Endothelial cell of umbilical vein (primary cell): ENCODE results near the gene EPN2. TPM values are rescaled to one million over a fixed set of nuclear protein-coding genes. Genes with fewer than 3 reads are reported as not detected.

Experiments
- BruUV-seq: library from RNA; stranded (reverse); fragments of 400-500 nt; replicated peaks from 2 replicates; lab custom pipeline; 2021; lab: Mats Ljungman, UMichigan
- CTCF ChIA-PET: fragments of 300-600, 350-600 bp; sonication (Branson Sonifier 250); formaldehyde crosslinking; loops from one replicate; lab custom pipeline; 2021; ENCODE audit warnings: antibody characterized with exemption, inconsistent platforms; lab: Charles Lee
- POLR2A ChIA-PET: fragments of 300-600, 350-600 bp; sonication (Branson Sonifier 250); formaldehyde crosslinking; loops from one replicate; lab custom pipeline; 2021; ENCODE audit warnings: antibody characterized with exemption, inconsistent platforms; lab: Charles Lee
- DNase-seq: peaks from one replicate; pipeline ENCODE4 v3.0.0-alpha.2; 2011; ENCODE audit warnings: low read depth, low spot score
- FAIRE-seq: peaks from 2 replicates; lab custom pipeline; 2011; peaks lifted over from hg19 to GRCh38; lab: Jason Lieb, UNC
- H2AFZ ChIP-seq: 2 replicates; pipeline ENCODE4 v1.6.0; 2012; ENCODE audit warnings: low read depth, low read length, control low read depth, inconsistent platforms
- H3K27ac ChIP-seq: 2 replicates; pipeline ENCODE4 v1.5.1; 2011; ENCODE audit warnings: low read depth, mild to moderate bottlenecking, control low read depth, low read length, moderate library complexity; ENCODE audit not compliant: insufficient read depth
- H3K27me3 ChIP-seq, 2 experiments: 2 replicates each; pipeline versions ENCODE4 v1.6.0 to v1.6.1; 2011; ENCODE audit warnings: low read length in 2 of 2, mixed read lengths in 1 of 2; ENCODE audit not compliant: control insufficient read depth in 2 of 2, insufficient read depth in 2 of 2
- H3K36me3 ChIP-seq, 2 experiments: 2 replicates in 1 of 2; 3 replicates in 1 of 2; pipeline ENCODE4 v1.5.1; 2011; ENCODE audit warnings: low read length in 2 of 2, mild to moderate bottlenecking in 1 of 2, moderate library complexity in 1 of 2; ENCODE audit not compliant: control insufficient read depth in 2 of 2, insufficient read depth in 2 of 2; ENCODE audit errors: extremely low read depth in 1 of 2
- H3K4me1 ChIP-seq: 3 replicates; pipeline ENCODE4 v1.5.1; 2011; ENCODE audit warnings: mild to moderate bottlenecking, low read length; ENCODE audit not compliant: control insufficient read depth, insufficient read depth; ENCODE audit errors: extremely low read depth
- H3K4me2 ChIP-seq: 2 replicates; pipeline ENCODE4 v1.6.1; 2011; ENCODE audit warnings: low read length, control low read depth, mixed read lengths; ENCODE audit not compliant: insufficient read depth
- H3K4me3 ChIP-seq, 3 experiments: fragments of 200-600 bp in 1 of 3; sonication (generic), shearing (Covaris generic) in 1 of 3; replicated peaks in 1 of 3; 2 replicates each; pipeline ENCODE4 v1.5.1; 2011 to 2016; ENCODE audit warnings: control low read depth in 3 of 3, low read length in 3 of 3, mild to moderate bottlenecking in 2 of 3, inconsistent platforms in 1 of 3, low read depth in 1 of 3, moderate library complexity in 1 of 3; ENCODE audit not compliant: insufficient read depth in 1 of 3
- H3K79me2 ChIP-seq: 2 replicates; pipeline ENCODE4 v1.6.0; 2012; ENCODE audit warnings: low read length, inconsistent platforms; ENCODE audit not compliant: control insufficient read depth, insufficient read depth
- H3K9ac ChIP-seq: replicated peaks from 2 replicates; pipeline ENCODE3; 2011; ENCODE audit warnings: low read length, control low read depth; ENCODE audit not compliant: insufficient read depth; ENCODE audit errors: extremely low read depth
- H3K9me1 ChIP-seq: replicated peaks from 3 replicates; pipeline ENCODE4 v1.6.0; 2011; ENCODE audit warnings: mild to moderate bottlenecking, low read length; ENCODE audit not compliant: control insufficient read depth, insufficient read depth; ENCODE audit errors: extremely low read depth
- H3K9me3 ChIP-seq: replicated peaks from 2 replicates; pipeline ENCODE4 v1.5.1; 2012; ENCODE audit warnings: low read length, inconsistent platforms; ENCODE audit not compliant: control insufficient read depth, insufficient read depth
- H4K20me1 ChIP-seq: replicated peaks from 2 replicates; pipeline ENCODE3; 2011; ENCODE audit warnings: mild to moderate bottlenecking, low read length; ENCODE audit not compliant: control insufficient read depth, insufficient read depth; ENCODE audit errors: extremely low read depth
- CTCF ChIP-seq, 2 donors: IDR thresholded peaks; 1 replicate in 1 of 2; 2 replicates in 1 of 2; pipeline ENCODE4 v1.5.1; 2011; ENCODE audit warnings: low read length in 2 of 2, mild to moderate bottlenecking in 2 of 2, moderate library complexity in 2 of 2, control low read depth in 1 of 2, inconsistent platforms in 1 of 2, low read depth in 1 of 2; ENCODE audit not compliant: insufficient read depth in 1 of 2; ENCODE audit errors: extremely low read depth in 1 of 2
- EZH2 ChIP-seq: IDR thresholded peaks from 2 replicates; pipeline ENCODE4 v1.6.1; 2012; ENCODE audit warnings: borderline replicate concordance, low read depth, mild to moderate bottlenecking, moderate library complexity, low read length, inconsistent platforms; ENCODE audit not compliant: severe bottlenecking
- FOS ChIP-seq: IDR thresholded peaks from 2 replicates; pipeline ENCODE4 v1.6.1; 2011; ENCODE audit warnings: mild to moderate bottlenecking, low read length, moderate library complexity, borderline replicate concordance; ENCODE audit not compliant: insufficient read depth
- GATA2 ChIP-seq: IDR thresholded peaks from 2 replicates; pipeline ENCODE4 v1.7.0; 2011; ENCODE audit warnings: low read depth, mild to moderate bottlenecking, moderate library complexity, mixed read lengths, low read length; ENCODE audit not compliant: insufficient read length, insufficient read depth
- JUN ChIP-seq: IDR thresholded peaks from 2 replicates; pipeline ENCODE4 v1.6.1; 2011; ENCODE audit warnings: borderline replicate concordance, low read depth; ENCODE audit not compliant: insufficient read length, insufficient read depth
- MAX ChIP-seq: IDR thresholded peaks from 2 replicates; pipeline ENCODE4 v1.6.1; 2011; ENCODE audit not compliant: insufficient read depth, insufficient read length
- MYC ChIP-seq: IDR thresholded peaks from one replicate; pipeline ENCODE4 v1.6.1; 2011; ENCODE audit warnings: mild to moderate bottlenecking, low read depth, low read length
- POLR2A ChIP-seq: IDR thresholded peaks from 2 replicates; pipeline ENCODE4 v1.6.1; 2012; ENCODE audit warnings: low read depth, mild to moderate bottlenecking, control low read depth, low read length
- POLR2AphosphoS5 ChIP-seq: IDR thresholded peaks from 2 replicates; pipeline ENCODE4 v1.6.1; 2012; ENCODE audit warnings: low read depth, mild to moderate bottlenecking, control low read depth, low read length, moderate library complexity; ENCODE audit not compliant: insufficient read depth
- dilution Hi-C: fragments of 300-500 bp; cut with MboI; formaldehyde crosslinking; loops from one replicate; pipeline ENCODE4 v1.15.0; 2019; ENCODE audit warnings: low sequenced_read_pairs; ENCODE audit not compliant: extremely low pct_ligation_motif_present
- intact Hi-C: fragments of 100-400 bp; cut with micrococcal nuclease; formaldehyde crosslinking; loops from one replicate; pipeline ENCODE4 v1.10.0; 2022
- polyA plus RNA-seq, 4 experiments: library from polyadenylated mRNA; depleted of rRNA in 3 of 4; stranded (reverse) in 3 of 4; unstranded in 1 of 4; fragments of >200 nt; gene quantifications; 2 replicates each; pipeline versions ENCODE4 v1.2.1 to v1.2.3, GENCODE V29; 2011 to 2012; ENCODE audit warnings: missing spikeins in 1 of 4
- total RNA-seq: library from RNA; stranded (reverse); gene quantifications from 2 replicates; pipeline ENCODE4 v1.2.3, GENCODE V29; 2021

Gene EPN2
- total and polyA plus RNA-seq, 2 donors (not counting 3 experiments of a cell fraction or from before 2014, with no cell fraction given): 40.3 to 70.5 TPM

- no peak overlapping the region for H2AFZ ChIP-seq
- POLR2A ChIA-PET: no interaction called here
- no peaks in the 10 kb centered on the region for H3K79me2 ChIP-seq
- CTCF ChIA-PET: interaction anchor here (0.6 to 2.8 kb wide), 6 partner anchors 10 to 45 kb away, joined by 3 to 13 read pairs (median 3); partner anchors contain the start of gene B9D1
- no peaks in the 10 kb centered on the region for H3K27me3 ChIP-seq
- H3K9me3 ChIP-seq: no peaks in the 10 kb centered on the region
- BruUV-seq: no TSS peak
- dilution Hi-C loops (no loop called here), intact Hi-C loops (no loop called here)
- H3K4me3 ChIP-seq: no peak overlapping the region
- no peak for TF ChIP-seq MAX
- no peak for TF ChIP-seq GATA2
- no peak for TF ChIP-seq EZH2
- TF ChIP-seq CTCF (IDR thresholded peaks at IDR 0.05; ENCODE audit: extremely low read depth in 1 of 2, insufficient read depth in 1 of 2, low read depth in 1 of 2, low read length in 2 of 2): peak; percentile 9 to 33
- peak; percentile 43 for TF ChIP-seq POLR2AphosphoS5
- TF ChIP-seq MYC: no peak
- TF ChIP-seq POLR2A: no peak
- no peak for TF ChIP-seq JUN
- TF ChIP-seq FOS: no peak
- H3K27ac ChIP-seq: peak overlapping the region; percentile 58
- peaks cover 17% of the 10 kb centered on the region for H3K4me1 ChIP-seq
- no peaks in the 10 kb centered on the region for H4K20me1 ChIP-seq
- peak; percentile 91 for DNase-seq
- H3K9ac ChIP-seq: no peak overlapping the region
- H3K9me1 ChIP-seq: no peaks in the 10 kb centered on the region
- H3K36me3 ChIP-seq: peaks cover 7 to 15% of the 10 kb centered on the region in 2 experiments
- no peak overlapping the region for H3K4me2 ChIP-seq
- FAIRE-seq: peak; percentile 88
These were observed 80.4 kb downstream of the EPN2 start for GRCh38 chr17:19317359-19318095.
